ENCODE data around the gene TSPAN18.

Gene TSPAN18

DNA sequence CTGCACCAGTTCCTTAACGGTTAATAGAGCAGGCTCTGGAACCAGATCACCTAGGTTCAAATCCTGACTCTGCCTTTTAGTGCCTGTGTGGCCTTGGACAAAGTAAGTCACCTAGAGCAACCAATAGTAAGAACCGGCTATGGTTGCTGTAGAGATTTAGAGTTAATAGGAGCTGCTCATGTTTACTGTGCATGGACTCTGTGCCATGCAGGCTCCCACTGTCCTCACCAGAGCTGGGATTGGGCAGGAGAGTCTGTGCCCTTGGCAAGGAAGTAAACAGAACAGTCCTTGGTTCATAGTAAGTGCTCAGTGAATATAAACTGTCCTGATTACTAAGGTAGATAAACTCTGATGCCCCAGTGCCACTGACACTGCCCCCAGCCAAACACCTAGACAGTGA is 225.3 kb downstream of the TSPAN18 start:
- no peak overlapping the region for H2AFZ ChIP-seq (ENCODE audit: low read depth, low read length)
- H3K4me3 ChIP-seq (ENCODE audit: low read length) = no peak overlapping the region
- H3K4me2 ChIP-seq (ENCODE audit: low read length) = peak overlapping the region; percentile 12; the same call in 1 of the 2 replicates
- peaks cover 21% of the 10 kb centered on the region for H4K20me1 ChIP-seq (ENCODE audit: insufficient read depth, low read length)
- 0 out of 2 replicates have a peak overlapping the region, but pooled peaks have one; percentile 3 for H3K27ac ChIP-seq (ENCODE audit: low read length)
- TF ChIP-seq CTCF (IDR thresholded peaks at IDR 0.05; ENCODE audit: low read depth, low read length) = no peak
- no peak for TF ChIP-seq EZH2phosphoT487 (IDR thresholded peaks at IDR 0.05; ENCODE audit: low read depth)
- peaks cover 45% of the 10 kb centered on the region for H3K4me1 ChIP-seq (ENCODE audit: low read length)
- H3K27me3 ChIP-seq (ENCODE audit: low read depth, low read length) = no peaks in the 10 kb centered on the region
- H3K9me3 ChIP-seq (ENCODE audit: insufficient read depth, low read length) = no peaks in the 10 kb centered on the region
- peaks cover 4% of the 10 kb centered on the region for H3K36me3 ChIP-seq (replicated peaks; ENCODE audit: low read depth, low read length)
- peaks cover 34% of the 10 kb centered on the region for H3K79me2 ChIP-seq (ENCODE audit: low read length)
- no peak overlapping the region for H3K9ac ChIP-seq (ENCODE audit: low read length)

- TF ChIP-seq EZH2phosphoT487 (IDR thresholded peaks at IDR 0.05; ENCODE audit: low read depth) (no peak), CTCF (IDR thresholded peaks at IDR 0.05; ENCODE audit: low read depth, low read length) (no peak)
- Histone ChIP-seq H3K4me3 (ENCODE audit: low read length) (no peak overlapping the region), H3K9me3 (ENCODE audit: insufficient read depth, low read length) (no peaks in the 10 kb centered on the region), H3K27me3 (ENCODE audit: low read depth, low read length) (no peaks in the 10 kb centered on the region), H3K36me3 (replicated peaks; ENCODE audit: low read depth, low read length) (peaks cover 4% of the 10 kb centered on the region), H3K4me2 (ENCODE audit: low read length) (peak overlapping the region; percentile 12; the same call in 1 of the 2 replicates), H3K79me2 (ENCODE audit: low read length) (peaks cover 28% of the 10 kb centered on the region), H3K9ac (ENCODE audit: low read length) (no peak overlapping the region), H2AFZ (ENCODE audit: low read depth, low read length) (no peak overlapping the region), H3K4me1 (ENCODE audit: low read length) (peaks cover 45% of the 10 kb centered on the region), H4K20me1 (ENCODE audit: insufficient read depth, low read length) (peaks cover 16% of the 10 kb centered on the region), H3K27ac (ENCODE audit: low read length) (0 out of 2 replicates have a peak overlapping the region, but pooled peaks have one; percentile 3)
Observed at GRCh38 chr11:44952500-44953260, 225.9 kb downstream of the TSPAN18 start.

DNA sequence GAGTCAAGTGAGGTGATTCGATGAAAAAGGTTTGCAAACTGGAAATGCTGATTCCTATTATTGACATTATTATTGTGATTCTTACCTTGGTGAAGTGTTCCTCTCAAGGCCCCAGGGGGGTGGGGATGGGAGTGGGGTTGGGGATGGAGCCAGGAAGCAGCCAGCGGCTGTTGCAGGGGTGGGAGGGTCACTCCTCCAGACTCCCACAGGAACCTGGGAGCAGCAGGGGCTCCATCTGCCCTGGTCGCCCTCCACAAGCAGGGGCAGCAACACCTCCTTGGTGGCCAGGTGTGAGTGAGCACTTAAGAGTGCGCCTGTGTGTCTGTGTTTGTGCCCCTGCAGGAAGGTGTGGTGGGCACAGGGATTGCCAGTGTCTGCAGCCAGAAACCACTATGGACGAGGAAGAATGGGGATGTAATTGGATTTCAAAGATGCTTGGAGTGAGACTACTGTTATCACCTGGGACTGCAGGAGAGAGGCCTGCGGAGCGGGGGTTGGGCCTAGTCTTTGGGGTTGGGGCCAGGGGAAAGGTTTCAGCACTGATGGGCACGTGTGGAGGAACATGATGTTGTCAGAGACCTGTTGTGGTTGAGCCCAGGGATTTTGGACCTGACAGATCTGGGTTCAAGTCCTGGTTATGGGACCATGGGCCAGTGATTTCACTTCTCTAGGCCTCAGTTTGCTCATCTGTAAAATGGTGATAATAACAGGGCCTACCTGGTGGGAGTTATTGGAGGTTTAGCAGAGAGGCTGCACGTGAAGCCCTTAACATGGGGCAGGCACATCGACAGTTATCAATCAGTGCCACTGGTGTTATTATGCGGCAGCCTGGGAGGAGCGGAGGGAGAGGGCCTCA is 227.5 kb downstream of the TSPAN18 start:
- peak overlapping the region; percentile 4; the same call in 1 of the 2 replicates for H3K9ac ChIP-seq (ENCODE audit: low read length)
- no peak for TF ChIP-seq CTCF (IDR thresholded peaks at IDR 0.05; ENCODE audit: low read depth, low read length)
- no peak for TF ChIP-seq EZH2phosphoT487 (IDR thresholded peaks at IDR 0.05; ENCODE audit: low read depth)
- H3K9me3 ChIP-seq (ENCODE audit: insufficient read depth, low read length) = no peaks in the 10 kb centered on the region
- H4K20me1 ChIP-seq (ENCODE audit: insufficient read depth, low read length) = peaks cover under 1% of the 10 kb centered on the region; the same call in 1 of the 2 replicates
- peaks cover 35% of the 10 kb centered on the region for H3K4me1 ChIP-seq (ENCODE audit: low read length)
- H3K36me3 ChIP-seq (replicated peaks; ENCODE audit: low read depth, low read length) = no peaks in the 10 kb centered on the region
- H3K4me3 ChIP-seq (ENCODE audit: low read length) = no peak overlapping the region
- H2AFZ ChIP-seq (ENCODE audit: low read depth, low read length) = peak overlapping the region; percentile 24; the same call in 1 of the 2 replicates
- peaks cover 12% of the 10 kb centered on the region for H3K79me2 ChIP-seq (ENCODE audit: low read length)
- no peak overlapping the region for H3K27ac ChIP-seq (ENCODE audit: low read length)
- H3K4me2 ChIP-seq (ENCODE audit: low read length) = peak overlapping the region; percentile 39
- no peaks in the 10 kb centered on the region for H3K27me3 ChIP-seq (ENCODE audit: low read depth, low read length)

Measured in OCI-LY3 (cell line).